Subcutaneous adipose tissue (tissue), 4 donors: ENCODE results near the gene MAPK4. TPM values are rescaled to one million over a fixed set of nuclear protein-coding genes. Genes with fewer than 3 reads are reported as not detected.

Experiments
- CTCF ChIP-seq: fragments of 450-650 bp; IDR thresholded peaks from one replicate; pipeline ENCODE4 v1.5.1; 2016; ENCODE audit warnings: low read depth, mild to moderate bottlenecking, control low read depth, antibody characterized with exemption, moderate library complexity
- total RNA-seq, 4 donors: library from RNA; depleted of rRNA; stranded (reverse); fragments of >200 nt; gene quantifications; one replicate each; pipeline ENCODE4 v1.1.0, GENCODE V29; 2016

MAPK4 gene
- total RNA-seq, 4 donors from 2014 or later: 0.16 to 0.51 (median 0.22) TPM; not detected in 1

DNA sequence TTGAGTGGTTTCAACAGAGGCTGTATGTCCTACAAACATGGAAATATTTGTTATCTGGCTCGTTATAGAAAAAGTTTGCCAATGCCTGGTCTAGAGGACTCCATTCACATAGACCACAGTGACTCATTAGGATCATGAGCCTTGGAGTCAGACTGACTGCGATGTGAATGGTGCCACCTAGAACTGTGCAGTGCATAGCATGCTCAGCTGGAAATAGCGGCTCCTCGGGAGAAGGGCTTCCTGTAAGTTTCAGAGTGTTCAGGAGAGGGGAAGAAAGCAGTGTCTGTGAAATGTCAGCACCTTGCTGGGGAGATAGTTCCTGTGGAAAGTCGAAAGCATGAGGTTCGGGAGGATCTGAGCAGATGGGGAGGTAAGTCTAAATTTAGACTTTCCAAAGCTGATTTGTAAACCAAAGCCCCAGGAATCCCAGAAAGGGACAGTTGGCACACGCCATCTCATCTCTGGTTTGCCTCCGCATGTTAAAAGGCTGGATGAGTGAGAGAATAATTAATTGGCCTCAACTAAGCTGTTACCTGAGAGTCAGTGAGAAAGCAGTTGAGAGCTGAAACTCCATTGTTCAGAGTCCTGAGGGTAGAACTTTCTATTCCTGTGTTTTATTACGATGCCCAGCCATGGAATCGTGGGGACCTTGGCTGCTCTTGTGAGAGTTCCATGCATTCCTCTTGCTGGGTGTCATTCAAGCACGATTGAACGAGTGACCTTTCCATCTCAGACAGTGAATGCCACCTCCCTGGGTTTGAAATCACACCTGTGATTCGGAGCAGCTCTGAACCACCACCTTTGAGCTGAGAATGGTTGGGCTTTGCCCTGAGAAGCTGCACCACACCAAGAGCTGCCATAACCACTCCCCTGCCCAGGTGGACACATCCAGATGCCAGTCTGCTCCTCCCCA, 99.5 kb downstream of the MAPK4 start:
- TF ChIP-seq CTCF: no peak

- TF ChIP-seq CTCF: no peak
Observed at GRCh38 chr18:50661013-50661412, 101.1 kb downstream of the MAPK4 start.

GRCh38 chr18:50662177-50662576, 102.3 kb downstream of the MAPK4 start:
- no peak for TF ChIP-seq CTCF

DNA sequence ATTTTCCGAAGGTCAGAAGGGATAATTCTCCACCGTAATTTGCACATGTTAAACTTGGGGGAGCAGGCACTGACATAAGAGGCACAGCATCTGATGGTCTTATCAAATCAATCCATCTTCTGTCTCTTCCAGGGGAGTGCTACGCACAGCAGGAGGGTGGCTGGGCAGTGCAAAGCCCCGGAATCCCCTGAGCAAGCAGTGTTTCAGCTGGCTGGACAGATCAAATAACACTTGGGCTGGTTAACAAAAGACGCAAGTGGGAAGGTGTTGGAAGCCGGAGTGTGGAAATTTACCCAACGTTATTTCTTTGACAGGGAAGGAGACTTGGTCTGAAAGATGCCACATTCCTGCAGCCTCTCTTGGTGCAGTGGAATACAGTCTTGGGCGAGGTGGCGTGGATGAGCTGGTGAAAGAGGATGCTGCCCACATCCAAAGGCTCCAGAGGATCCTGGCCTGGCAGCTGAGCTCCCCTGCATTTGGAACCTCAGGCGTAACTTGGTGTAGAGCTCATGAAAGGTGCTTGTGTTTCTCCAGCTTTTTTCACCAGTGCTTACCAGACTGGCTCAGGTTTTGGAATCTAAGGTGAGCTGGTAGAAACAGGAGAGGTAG, 103.0 kb downstream of the MAPK4 start:
- TF ChIP-seq CTCF: no peak

DNA sequence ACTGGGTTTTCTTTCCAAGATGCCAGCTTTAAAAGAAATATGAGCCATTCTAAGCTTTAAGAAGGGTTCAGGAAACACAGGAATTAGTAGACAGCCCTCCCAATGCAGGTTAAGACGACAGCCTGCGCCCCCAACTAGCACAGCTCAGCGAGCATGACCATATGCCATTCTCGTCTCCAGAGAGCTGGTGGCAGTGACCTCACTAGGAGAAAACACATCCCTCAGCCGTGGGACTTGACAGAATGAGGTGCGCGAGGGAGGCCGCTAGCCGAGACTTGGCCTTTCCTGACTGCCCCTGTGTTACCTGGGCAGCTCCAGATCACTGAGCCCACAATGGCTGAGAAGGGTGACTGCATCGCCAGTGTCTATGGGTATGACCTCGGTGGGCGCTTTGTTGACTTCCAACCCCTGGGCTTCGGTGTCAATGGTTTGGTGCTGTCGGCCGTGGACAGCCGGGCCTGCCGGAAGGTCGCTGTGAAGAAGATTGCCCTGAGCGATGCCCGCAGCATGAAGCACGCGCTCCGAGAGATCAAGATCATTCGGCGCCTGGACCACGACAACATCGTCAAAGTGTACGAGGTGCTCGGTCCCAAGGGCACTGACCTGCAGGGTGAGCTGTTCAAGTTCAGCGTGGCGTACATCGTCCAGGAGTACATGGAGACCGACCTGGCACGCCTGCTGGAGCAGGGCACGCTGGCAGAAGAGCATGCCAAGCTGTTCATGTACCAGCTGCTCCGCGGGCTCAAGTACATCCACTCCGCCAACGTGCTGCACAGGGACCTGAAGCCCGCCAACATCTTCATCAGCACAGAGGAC, 103.9 kb downstream of the MAPK4 start:
- TF ChIP-seq CTCF: no peak

GRCh38 chr18:50665015-50665414, 105.1 kb downstream of the MAPK4 start:
- no peak for TF ChIP-seq CTCF

DNA sequence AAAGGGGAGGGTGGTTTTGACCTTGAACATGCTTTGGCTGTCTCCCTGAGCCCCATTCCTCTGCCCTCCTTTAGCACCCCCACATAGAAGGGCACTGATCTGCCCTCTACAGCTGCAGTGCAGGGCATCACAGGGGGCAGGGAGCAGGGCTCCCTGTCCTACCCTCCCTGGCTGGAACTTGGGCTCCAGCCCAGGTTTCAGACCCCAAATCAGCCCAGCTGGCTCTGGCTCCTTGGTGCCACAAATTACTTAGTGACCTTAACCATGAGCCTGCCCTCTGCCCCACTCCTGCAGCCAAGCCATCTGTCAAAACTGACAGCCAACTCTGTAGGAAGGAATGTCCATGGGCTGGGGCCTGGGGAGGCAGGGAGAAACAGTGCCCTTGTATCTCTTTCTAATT, 105.6 kb downstream of the MAPK4 start:
- TF ChIP-seq CTCF: no peak
